NCI-H345 treated with DMSO at 0.1 percent for 48 hours (cell line): ENCODE results near the gene TUNAR.

Experiments
- DNase-seq: peaks from one replicate; lab custom pipeline; 2025; ENCODE audit not compliant: unreplicated experiment; lab: John Stamatoyannopoulos, UW

The TUNAR gene

GRCh38 chr14:95876761-95877538 lies at the start of gene TUNAR:
TUNAR (plus strand) TSS chr14:95876832.
- DNase-seq = no peak

- no peak for DNase-seq
Measured at GRCh38 chr14:95828649-95829265, 47.9 kb upstream of the TUNAR start.

GRCh38 chr14:95829321-95829720 lies 47.3 kb upstream of the TUNAR start:
- DNase-seq = no peak

GRCh38 chr14:95830386-95830785 lies 46.2 kb upstream of the TUNAR start:
- no peak for DNase-seq

- DNase-seq = no peak
Measured at GRCh38 chr14:95831041-95831440, 45.6 kb upstream of the TUNAR start.

- DNase-seq = no peak
Measured at GRCh38 chr14:95831468-95831867, 45.2 kb upstream of the TUNAR start.

- DNase-seq = no peak
Measured at GRCh38 chr14:95832012-95832411, 44.6 kb upstream of the TUNAR start.

GRCh38 chr14:95833429-95833828 lies 43.2 kb upstream of the TUNAR start:
- DNase-seq = no peak

GRCh38 chr14:95834496-95834895 lies 42.1 kb upstream of the TUNAR start:
- DNase-seq = no peak

- no peak for DNase-seq
Measured at GRCh38 chr14:95835121-95835730, 41.4 kb upstream of the TUNAR start.

GRCh38 chr14:95838862-95839261 lies 37.8 kb upstream of the TUNAR start:
- no peak for DNase-seq

- no peak for DNase-seq
Measured at GRCh38 chr14:95840094-95840700, 36.4 kb upstream of the TUNAR start.

GRCh38 chr14:95841668-95842067 lies 35.0 kb upstream of the TUNAR start:
- DNase-seq = no peak

GRCh38 chr14:95849761-95850160 lies 26.9 kb upstream of the TUNAR start:
- no peak for DNase-seq

- DNase-seq = no peak
Measured at GRCh38 chr14:95850429-95850828, 26.2 kb upstream of the TUNAR start.

GRCh38 chr14:95855606-95856005 lies 21.0 kb upstream of the TUNAR start:
- no peak for DNase-seq

- no peak for DNase-seq
Measured at GRCh38 chr14:95857275-95857674, 19.4 kb upstream of the TUNAR start.

- no peak for DNase-seq
Measured at GRCh38 chr14:95858893-95859292, 17.7 kb upstream of the TUNAR start.

- DNase-seq = no peak
Measured at GRCh38 chr14:95862243-95862642, 14.4 kb upstream of the TUNAR start.

GRCh38 chr14:95863295-95863694 lies 13.3 kb upstream of the TUNAR start:
- no peak for DNase-seq

GRCh38 chr14:95869776-95870175 lies 6.9 kb upstream of the TUNAR start:
- no peak for DNase-seq

- no peak for DNase-seq
Measured at GRCh38 chr14:95870772-95871171, 5.9 kb upstream of the TUNAR start.
